NCI-H2107 treated with DMSO at 0.1 percent for 48 hours (cell line): ENCODE results near the gene FEM1C.

Experiments used
- DNase-seq: peaks from one replicate; lab custom pipeline; 2025; ENCODE audit not compliant: unreplicated experiment; lab: John Stamatoyannopoulos, UW

FEM1C gene

GRCh38 chr5:115544436-115545350 is at the start of gene FEM1C:
TSS of gene FEM1C (minus strand) at chr5:115544775. CDS start at chr5:115543493, 1,282 bp downstream.
- peak; percentile 71 for DNase-seq

GRCh38 chr5:115589043-115589442 is 44.5 kb upstream of the FEM1C start:
- no peak for DNase-seq

- DNase-seq, result peak; percentile 16
Measured at GRCh38 chr5:115588640-115589039, 44.1 kb upstream of the FEM1C start.

- DNase-seq, result peak; percentile 21
Measured at GRCh38 chr5:115586525-115587146, 42.1 kb upstream of the FEM1C start.

GRCh38 chr5:115585265-115585664 is 40.7 kb upstream of the FEM1C start:
- DNase-seq, result no peak

- DNase-seq, result no peak
Measured at GRCh38 chr5:115584501-115584900, 39.9 kb upstream of the FEM1C start.

- no peak for DNase-seq
Measured at GRCh38 chr5:115583474-115583873, 38.9 kb upstream of the FEM1C start.

GRCh38 chr5:115580941-115581340 is 36.4 kb upstream of the FEM1C start:
- no peak for DNase-seq

- DNase-seq, result no peak
Measured at GRCh38 chr5:115579747-115580173, 35.2 kb upstream of the FEM1C start.

- no peak for DNase-seq
Measured at GRCh38 chr5:115579216-115579615, 34.6 kb upstream of the FEM1C start.

GRCh38 chr5:115578657-115579056 is 34.1 kb upstream of the FEM1C start:
- no peak for DNase-seq

GRCh38 chr5:115577741-115578140 is 33.2 kb upstream of the FEM1C start:
- no peak for DNase-seq

- DNase-seq, result no peak
Measured at GRCh38 chr5:115577329-115577728, 32.8 kb upstream of the FEM1C start.

- DNase-seq, result no peak
Measured at GRCh38 chr5:115575167-115576070, 30.8 kb upstream of the FEM1C start.

- no peak for DNase-seq
Measured at GRCh38 chr5:115573133-115573532, 28.6 kb upstream of the FEM1C start.

- DNase-seq, result no peak
Measured at GRCh38 chr5:115571441-115571878, 26.9 kb upstream of the FEM1C start.

- DNase-seq, result no peak
Measured at GRCh38 chr5:115568668-115569067, 24.1 kb upstream of the FEM1C start.

GRCh38 chr5:115565233-115565632 is 20.7 kb upstream of the FEM1C start:
- DNase-seq, result no peak

- no peak for DNase-seq
Measured at GRCh38 chr5:115561176-115561575, 16.6 kb upstream of the FEM1C start.

GRCh38 chr5:115559524-115559923 is 14.9 kb upstream of the FEM1C start:
- no peak for DNase-seq

- no peak for DNase-seq
Measured at GRCh38 chr5:115558388-115558956, 13.9 kb upstream of the FEM1C start.
